Adrenal gland (tissue), 5 donors: ENCODE data around the gene TMEM9B.

ENCODE experiments used
- POLR2A ChIP-seq, 2 donors: fragments of 450-650 bp; IDR thresholded peaks; one replicate each; pipeline ENCODE4 v1.6.1; 2017; ENCODE audit warnings: antibody characterized with exemption in 2 of 2, mild to moderate bottlenecking in 2 of 2, moderate library complexity in 1 of 2
- TF ChIP-seq, protein P1 (sequence below), 6 experiments: fragments of 450-650 bp in 4 of 6; fragments of 200-600 bp in 2 of 6; sonication (generic) in 1 of 6; IDR thresholded peaks; 1 replicate in 5 of 6; 2 replicates in 1 of 6; pipeline versions ENCODE4 v1.5.1 to v1.8.0; 2016 to 2021; ENCODE audit warnings: antibody characterized with exemption in 6 of 6, mild to moderate bottlenecking in 2 of 6, moderate library complexity in 1 of 6
- donor health status: DM: no; HTN: no; CAD: no.

DNA sequence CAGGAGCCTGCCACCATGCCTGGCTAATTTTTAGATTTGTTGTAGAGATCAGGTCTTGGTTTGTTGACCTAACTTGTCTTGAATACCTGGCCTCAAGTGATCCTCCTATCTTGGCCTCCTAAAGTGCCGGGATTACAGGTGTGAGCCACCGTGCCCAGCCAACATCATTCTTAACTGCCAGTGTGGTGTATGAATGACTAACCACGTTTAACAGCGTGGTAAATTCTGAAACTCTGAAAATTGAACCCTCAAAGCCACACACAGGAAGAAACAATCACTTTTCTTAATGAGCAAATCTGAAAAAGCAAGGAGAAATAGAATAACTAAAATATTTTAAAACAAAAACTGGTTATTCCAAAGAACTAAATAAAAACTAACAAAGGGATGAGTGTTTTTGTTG, 7.4 kb downstream of the TMEM9B start:
- no peak for TF ChIP-seq POLR2A (IDR thresholded peaks at IDR 0.05)
- TF ChIP-seq, protein P1, sequence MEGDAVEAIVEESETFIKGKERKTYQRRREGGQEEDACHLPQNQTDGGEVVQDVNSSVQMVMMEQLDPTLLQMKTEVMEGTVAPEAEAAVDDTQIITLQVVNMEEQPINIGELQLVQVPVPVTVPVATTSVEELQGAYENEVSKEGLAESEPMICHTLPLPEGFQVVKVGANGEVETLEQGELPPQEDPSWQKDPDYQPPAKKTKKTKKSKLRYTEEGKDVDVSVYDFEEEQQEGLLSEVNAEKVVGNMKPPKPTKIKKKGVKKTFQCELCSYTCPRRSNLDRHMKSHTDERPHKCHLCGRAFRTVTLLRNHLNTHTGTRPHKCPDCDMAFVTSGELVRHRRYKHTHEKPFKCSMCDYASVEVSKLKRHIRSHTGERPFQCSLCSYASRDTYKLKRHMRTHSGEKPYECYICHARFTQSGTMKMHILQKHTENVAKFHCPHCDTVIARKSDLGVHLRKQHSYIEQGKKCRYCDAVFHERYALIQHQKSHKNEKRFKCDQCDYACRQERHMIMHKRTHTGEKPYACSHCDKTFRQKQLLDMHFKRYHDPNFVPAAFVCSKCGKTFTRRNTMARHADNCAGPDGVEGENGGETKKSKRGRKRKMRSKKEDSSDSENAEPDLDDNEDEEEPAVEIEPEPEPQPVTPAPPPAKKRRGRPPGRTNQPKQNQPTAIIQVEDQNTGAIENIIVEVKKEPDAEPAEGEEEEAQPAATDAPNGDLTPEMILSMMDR (IDR thresholded peaks at IDR 0.05), result no peak
